ENCODE results near the gene PSMD2.

PSMD2 gene

DNA sequence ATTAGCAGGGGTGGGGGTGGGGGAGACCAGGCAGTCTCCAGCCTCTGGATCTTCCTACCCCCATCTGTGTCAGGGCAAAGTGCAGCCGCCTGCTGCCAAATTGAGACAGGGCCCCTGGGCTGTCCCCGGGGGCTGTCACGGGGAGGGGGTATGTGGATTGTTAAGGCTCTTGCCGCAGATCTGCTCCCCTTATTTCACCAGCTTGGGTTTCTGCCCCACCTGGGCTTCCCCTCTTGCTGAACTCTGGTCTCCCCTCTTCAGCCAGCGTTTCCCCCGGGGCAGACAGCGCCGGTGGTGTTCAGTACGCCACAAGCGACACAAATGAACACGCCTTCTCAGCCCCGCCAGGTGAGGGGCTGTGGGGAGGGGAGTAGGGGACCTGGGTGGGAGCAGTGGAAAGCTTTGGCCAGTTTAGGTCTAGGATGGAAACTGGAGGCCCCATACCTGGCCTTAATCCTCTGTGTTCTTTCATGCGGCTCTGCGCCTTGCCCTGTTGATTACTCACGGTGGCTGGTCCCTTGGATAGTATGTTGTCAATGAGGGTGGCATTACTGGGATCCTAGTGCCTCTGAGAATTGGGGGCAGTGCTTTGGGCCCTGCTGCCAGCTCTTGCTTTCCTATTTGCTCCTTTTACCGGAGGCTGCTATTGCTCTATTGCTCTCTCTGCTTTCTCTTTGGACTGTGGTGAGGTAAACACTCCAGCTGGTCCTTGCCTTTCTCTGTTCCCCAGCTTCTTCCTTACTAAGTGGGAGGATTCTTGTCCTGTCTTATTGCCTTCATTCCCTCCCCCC, 17.0 kb downstream of the PSMD2 start:
- no peak for DNase-seq (ENCODE audit: low read depth in 3 of 3)

DNA sequence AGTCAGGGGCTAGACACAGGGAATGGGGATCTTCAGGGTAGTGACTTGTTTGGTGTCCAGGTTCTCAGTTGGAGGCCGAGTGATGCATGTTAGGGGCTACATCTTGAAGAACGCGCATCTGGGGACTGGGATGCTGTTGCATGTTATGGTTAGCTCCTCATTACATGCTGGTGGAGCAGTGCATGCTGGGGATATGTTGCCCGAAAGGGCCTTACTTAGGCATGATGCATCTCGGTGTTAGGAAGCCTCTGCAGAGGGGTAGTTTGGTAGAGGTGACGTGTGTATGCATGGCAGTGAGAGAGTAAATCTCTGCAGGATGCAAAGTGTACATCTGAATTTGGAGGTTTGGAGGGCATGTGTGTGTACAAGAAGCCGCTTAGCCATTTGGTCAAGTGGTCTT, 17.8 kb downstream of the PSMD2 start:
- DNase-seq (ENCODE audit: low read depth in 3 of 3) = no peak

DNA sequence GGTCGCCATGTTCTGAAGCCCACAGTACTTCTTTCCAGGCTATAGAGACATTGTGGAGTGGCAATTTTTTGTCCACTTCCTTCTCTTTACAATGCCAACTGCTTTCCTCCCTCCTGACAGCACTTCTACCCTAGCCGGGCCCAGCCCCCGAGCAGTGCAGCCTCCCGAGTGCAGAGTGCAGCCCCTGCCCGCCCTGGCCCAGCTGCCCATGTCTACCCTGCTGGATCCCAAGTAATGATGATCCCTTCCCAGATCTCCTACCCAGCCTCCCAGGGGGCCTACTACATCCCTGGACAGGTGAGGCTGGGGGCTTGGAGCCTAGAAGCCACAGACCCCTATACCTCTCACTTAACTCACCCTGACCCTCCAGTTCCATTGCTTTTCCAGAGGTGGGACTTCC, 18.2 kb downstream of the PSMD2 start:
- no peak for DNase-seq (ENCODE audit: low read depth in 3 of 3)

DNA sequence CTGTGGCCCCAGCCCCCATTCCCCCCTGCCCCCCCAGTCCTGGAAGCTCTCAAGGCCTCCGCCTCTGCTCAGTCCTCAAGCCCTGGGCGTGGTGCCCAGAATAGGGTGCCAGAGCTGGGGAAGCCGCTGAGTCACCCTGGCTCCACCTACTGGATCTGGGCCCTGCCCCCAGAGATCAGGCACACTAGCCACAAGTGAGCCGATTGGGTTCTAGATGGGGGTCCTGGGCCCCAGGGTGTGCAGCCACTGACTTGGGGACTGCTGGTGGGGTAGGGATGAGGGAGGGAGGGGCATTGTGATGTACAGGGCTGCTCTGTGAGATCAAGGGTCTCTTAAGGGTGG, 21.0 kb downstream of the PSMD2 start:
- DNase-seq (ENCODE audit: low read depth in 3 of 3) = no peak

DNA sequence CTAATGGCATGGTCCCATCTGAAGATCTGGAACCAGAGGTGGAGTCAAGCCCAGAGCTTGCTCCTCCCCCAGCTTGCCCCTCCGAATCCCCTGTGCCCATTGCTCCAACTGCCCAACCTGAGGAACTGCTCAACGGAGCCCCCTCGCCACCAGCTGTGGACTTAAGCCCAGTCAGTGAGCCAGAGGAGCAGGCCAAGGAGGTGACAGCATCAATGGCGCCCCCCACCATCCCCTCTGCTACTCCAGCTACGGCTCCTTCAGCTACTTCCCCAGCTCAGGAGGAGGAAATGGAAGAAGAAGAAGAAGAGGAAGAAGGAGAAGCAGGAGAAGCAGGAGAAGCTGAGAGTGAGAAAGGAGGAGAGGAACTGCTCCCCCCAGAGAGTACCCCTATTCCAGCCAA, 22.6 kb downstream of the PSMD2 start:
- DNase-seq (ENCODE audit: low read depth in 3 of 3) = no peak

DNA sequence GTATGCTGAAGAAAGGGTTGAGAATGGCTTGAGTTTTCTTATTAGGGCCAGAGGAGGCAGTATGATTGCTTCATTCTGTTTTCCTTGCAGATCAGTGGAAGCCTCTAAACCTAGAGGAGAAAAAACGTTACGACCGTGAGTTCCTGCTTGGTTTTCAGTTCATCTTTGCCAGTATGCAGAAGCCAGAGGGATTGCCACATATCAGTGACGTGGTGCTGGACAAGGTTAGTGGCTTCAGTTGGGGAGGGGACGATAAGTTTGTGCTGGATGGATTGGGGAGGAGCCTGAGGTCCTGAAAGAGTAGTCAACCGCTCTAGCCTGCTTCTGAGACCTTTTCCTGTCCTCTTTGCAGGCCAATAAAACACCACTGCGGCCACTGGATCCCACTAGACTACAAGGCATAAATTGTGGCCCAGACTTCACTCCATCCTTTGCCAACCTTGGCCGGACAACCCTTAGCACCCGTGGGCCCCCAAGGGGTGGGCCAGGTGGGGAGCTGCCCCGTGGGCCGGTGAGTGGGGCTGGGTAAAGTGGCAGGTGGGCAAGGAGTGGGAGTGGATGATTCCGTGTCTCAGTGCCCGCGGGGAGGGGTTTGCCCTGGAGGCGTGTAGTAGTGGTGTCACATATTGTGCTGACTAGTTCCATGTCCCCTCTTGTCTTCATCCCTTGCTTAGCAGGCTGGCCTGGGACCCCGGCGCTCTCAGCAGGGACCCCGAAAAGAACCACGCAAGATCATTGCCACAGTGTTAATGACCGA, 23.9 kb downstream of the PSMD2 start:
- no peak for DNase-seq (ENCODE audit: low read depth in 3 of 3)

DNA sequence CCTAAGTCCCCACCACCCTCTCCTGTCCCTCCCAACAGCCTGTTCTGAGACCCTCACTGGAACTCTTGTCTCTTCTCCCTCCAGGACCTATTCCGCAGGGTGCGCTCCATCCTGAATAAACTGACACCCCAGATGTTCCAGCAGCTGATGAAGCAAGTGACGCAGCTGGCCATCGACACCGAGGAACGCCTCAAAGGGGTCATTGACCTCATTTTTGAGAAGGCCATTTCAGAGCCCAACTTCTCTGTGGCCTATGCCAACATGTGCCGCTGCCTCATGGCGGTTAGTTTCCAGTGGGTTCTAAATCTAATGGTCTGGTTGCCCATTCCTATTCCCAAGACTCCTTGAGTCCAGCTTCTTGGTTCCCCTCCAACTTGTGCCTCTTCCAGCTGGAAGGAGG, 24.7 kb downstream of the PSMD2 start:
- DNase-seq (ENCODE audit: low read depth in 3 of 3) = no peak

DNA sequence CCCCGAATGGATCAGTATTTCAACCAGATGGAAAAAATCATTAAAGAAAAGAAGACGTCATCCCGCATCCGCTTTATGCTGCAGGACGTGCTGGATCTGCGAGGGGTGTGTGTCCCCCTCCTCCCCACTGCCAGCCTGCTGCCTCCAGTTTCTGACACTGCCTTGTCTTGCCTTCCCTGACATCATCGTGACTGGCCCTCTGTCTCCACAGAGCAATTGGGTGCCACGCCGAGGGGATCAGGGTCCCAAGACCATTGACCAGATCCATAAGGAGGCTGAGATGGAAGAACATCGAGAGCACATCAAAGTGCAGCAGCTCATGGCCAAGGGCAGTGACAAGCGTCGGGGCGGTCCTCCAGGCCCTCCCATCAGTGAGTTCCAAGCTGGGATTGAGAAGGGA, 26.2 kb downstream of the PSMD2 start:
- no peak for DNase-seq (ENCODE audit: low read depth in 3 of 3)

DNA sequence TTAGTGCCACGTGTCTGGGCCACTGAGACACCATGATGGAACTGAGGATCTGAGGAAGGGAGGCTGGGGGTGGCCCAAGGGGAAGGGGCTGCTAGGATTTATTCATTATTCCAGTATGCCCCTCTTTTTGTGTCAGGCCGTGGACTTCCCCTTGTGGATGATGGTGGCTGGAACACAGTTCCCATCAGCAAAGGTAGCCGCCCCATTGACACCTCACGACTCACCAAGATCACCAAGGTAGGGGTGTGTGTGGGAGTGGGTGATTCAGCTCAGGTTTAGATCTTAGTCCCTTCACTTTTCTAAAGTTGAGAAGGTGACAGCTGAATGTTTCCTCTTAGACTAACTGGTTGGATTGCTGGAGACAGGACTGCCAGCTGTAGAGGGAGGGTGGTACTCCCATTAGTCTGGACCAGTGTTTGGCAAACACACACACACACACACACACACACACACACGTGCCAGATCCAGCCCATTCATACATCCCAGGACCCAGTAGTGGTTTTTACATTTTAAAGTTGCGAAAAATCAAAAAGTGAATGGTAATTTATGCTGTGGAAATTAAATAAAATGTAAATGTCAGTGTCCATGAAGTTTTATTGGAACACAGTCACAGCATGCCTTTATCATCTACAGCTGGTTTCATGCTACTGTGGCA, 26.8 kb downstream of the PSMD2 start:
- peak in 1 of 3 donors; percentile 33 for DNase-seq (ENCODE audit: low read depth in 3 of 3)

DNA sequence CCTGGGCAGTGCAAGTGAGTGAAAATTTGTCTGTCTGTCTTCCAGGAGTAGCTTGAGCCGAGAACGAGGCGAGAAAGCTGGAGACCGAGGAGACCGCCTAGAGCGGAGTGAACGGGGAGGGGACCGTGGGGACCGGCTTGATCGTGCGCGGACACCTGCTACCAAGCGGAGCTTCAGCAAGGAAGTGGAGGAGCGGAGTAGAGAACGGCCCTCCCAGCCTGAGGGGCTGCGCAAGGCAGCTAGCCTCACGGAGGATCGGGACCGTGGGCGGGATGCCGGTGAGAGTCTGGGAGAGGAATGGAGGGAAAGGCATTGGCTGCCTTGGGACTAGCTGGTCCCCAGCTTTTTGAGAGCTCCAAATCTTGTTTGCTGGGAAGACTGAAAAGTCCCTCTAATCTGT, 28.1 kb downstream of the PSMD2 start:
- DNase-seq (ENCODE audit: low read depth in 3 of 3) = no peak

DNA sequence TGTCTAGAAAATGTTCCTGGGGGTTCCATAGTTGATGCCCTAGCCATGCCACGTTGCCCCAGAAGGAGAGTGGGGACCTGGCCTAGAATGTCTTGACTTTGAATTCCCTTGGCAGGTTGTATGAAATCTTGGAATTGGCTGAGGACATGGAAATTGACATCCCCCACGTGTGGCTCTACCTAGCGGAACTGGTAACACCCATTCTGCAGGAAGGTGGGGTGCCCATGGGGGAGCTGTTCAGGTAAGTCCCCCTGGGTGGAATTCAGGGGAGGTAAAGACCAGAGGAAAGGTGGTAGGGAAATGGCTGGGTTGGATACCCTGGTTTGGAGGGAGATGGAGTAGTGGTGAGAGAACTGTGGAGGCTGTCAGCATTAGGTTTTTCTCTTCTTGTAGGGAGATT, 29.5 kb downstream of the PSMD2 start:
- DNase-seq (ENCODE audit: low read depth in 3 of 3) = no peak

DNA sequence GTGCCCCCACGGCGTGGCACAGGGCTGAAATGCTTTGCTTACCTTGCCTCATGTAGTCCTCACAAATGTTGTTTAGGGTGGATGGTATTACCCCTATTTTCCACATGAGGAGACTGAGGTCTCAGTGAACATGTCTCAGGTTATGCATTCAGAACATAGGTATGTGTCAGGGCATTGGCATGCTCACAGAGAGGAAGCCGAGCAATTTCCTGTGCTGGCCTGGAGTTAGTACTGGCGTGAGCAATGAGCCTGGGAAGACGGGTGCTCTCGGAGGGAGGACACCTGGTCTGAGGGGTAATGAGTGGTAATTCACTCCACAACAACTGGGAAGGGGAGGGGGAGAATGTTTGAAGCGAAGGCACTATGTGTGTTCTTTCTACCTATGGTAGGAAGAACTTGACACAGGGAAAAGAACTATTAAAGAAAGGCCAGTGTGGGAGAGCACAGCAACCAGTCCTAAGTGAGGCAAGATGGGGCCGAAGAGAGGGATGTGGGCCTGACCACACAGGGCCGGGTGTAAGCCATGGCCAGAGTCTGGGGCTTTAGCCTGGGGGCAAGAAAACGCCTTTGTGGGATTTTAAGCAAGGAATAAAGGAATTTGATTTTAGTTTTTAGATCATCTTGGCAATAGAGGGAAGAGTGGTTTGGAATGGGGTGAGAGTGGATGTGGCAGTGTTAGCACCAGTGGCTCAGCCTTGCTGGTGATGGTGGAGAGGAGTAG, 33.5 kb downstream of the PSMD2 start:
- DNase-seq (ENCODE audit: low read depth in 3 of 3) = no peak

DNA sequence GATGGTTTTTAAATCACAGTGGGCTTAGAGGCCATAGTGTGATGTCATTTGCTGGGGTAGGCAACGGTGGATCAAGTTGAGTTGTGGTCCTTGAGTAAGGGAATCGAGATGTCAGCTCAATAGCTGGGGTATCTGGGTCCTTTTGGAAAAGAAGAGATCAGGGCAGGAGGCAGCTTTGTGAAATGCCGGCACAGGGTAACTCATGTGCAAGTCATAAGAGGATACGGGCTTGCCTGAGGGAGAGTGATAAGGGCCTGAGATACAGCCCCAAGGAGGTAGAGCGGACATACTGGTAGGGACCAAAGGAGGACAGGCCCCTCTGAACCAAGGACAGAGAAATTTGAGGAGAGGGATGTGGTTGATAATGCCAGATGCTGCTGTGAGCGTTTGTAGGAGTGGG, 34.1 kb downstream of the PSMD2 start:
- DNase-seq (ENCODE audit: low read depth in 3 of 3) = no peak

DNA sequence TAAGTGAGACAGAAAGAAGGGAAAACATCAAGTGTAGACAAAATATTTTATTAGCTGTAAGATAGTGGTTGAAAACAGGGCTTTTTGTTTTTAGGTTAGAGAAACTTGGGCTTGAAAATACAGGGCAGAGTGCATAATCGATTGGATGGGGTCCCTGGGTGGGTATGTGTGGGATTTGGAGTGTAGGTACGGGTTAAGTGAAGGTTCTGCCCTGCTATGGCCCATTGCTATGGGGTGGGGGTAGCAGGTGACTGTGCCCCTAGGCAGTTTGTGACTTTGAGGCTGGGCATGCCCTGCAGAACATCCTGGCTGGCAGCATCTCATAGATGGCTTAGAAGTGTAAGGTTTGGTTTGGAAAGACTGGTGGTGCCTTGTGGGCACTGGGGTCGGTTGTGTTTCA, 34.7 kb downstream of the PSMD2 start:
- no peak for DNase-seq (ENCODE audit: low read depth in 3 of 3)

DNA sequence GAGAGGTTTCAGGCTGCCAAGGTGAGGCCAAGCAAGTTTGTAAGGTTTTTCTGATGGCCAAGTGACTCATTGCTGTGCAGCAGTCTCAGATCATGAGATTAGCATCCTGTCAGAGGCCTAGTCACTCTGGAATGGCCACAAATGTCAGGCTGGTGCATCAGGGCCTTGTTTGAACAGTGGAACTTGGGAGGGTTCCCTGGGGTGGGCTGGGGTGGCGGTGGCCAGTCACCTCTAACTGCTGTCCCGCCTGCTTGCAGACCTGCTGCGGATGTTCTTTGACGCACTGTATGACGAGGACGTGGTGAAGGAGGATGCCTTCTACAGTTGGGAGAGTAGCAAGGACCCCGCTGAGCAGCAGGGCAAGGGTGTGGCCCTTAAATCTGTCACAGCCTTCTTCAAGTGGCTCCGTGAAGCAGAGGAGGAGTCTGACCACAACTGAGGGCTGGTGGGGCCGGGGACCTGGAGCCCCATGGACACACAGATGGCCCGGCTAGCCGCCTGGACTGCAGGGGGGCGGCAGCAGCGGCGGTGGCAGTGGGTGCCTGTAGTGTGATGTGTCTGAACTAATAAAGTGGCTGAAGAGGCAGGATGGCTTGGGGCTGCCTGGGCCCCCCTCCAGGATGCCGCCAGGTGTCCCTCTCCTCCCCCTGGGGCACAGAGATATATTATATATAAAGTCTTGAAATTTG, 35.6 kb downstream of the PSMD2 start:
- peak in 2 of 3 donors; percentile 31 to 43 for DNase-seq (ENCODE audit: low read depth in 3 of 3)

DNA sequence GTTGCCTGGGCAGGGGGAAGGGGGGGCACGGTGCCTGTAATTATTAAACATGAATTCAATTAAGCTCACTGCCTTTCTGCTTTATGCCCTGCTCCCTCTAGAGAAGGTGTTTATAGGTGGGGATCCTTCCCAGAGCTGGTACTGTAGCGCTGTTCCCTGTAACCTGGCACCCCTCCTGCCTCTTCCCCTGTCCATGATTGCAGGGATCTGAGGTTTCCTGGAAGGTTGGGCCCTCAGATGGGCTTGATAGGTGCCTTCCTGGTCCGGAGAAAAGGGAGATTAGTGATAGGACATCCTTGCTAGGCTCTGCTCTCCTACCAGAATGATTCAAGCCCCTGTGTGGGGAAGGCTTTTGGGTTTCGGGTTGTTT, 36.2 kb downstream of the PSMD2 start:
- DNase-seq (ENCODE audit: low read depth in 3 of 3) = no peak

DNA sequence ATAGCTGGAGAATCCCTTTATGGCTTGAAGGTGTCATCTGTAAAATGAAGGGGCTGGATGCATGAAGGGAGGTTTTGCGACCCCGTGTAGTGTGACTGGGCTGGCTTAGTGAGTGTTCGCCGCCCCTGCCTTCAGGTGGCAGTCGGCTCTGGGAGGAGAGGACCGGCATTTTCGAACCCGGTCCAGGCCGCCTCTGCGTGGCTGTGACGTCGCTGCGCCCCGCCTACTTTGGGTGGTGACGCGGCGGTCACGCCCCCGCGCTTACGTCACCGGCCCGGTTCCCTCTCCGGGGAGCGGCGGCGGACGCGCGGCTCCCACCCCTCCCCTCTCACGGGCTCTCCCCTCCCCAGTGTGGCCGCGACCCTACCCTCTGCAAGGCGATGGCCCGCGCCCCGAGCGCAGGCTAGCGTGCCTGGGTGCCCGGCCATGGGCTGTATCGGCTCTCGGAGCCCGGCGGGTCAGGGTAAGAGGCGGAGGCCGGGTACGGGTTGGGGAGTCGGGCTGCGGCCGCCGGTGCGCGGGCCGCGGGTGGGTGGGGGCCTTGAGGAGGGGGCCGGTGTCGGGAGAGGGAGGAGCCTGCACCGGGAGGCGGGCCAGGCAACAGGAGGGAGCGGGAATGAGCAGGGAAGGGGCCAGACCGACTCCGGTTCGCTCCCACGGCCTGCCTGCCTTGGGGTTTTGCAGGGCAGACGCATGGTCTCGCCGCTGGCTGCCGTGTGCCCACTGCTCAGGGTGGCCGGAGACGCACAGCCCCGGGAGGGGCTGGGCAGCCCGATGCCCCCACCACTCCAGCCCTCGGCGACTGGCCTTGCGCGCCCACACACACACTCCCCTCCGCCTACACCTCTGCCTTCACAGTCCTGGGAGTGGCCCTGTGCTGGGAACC, 36.9 kb downstream of the PSMD2 start:
- peak; percentile 69 to 85 (median 82) for DNase-seq (ENCODE audit: low read depth in 3 of 3)

DNA sequence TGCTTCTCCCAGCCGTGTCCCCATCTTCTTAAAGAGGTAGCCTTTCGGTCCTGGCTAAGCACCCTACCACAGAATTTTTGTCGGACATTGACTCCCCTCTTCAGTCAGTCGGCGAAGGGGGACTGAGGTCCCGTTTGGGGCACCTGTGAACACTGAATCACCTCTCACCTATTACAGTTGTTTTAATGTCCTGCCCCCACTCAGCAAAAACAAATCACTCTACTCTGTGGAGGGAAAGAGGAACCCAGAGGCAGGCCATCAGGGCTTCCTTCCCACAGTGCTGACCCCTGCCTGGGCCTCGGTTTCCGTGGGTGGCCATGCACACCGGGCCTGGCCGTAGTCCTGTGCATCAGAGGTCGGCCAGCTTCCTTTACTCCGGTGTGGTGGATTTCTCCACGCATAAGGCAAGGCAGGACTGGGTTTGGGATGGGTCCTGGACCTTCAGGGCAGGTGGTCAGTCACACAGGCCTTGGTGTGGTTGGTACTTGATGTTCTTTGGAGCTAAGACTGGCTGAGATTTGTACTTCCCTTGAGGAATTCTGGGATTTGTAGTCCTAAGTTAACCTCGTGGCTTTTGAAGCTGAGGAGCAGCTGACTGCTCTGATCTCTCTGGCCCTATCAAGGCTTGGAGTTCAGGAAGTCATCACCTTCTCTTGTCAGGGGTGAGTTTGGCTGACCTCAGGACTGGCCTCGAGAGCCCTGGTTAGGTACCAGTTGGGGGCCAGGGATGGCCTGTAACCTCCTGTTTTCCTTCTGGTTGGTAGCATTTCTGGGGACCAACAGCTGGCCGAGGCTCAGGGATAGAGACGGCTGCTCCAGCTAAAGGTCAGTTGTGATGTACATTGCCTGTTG, 37.7 kb downstream of the PSMD2 start:
- DNase-seq (ENCODE audit: low read depth in 3 of 3) = no peak

DNA sequence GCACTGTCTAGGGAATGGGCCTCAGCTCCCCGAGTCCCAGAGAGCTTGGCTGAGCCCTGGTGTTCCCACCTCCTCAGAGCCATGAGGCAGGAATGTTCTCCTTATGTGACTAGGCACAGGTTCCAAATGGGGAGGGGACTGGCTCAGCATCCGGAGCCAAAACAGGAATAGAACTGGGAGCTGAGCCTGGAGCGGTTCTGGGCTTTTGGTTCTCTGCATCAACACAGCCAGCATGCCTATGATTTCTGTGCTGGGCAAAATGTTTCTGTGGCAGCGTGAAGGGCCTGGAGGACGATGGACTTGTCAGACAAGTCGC, 38.3 kb downstream of the PSMD2 start, which contains the start of gene FAM131A:
Gene FAM131A, plus strand, starts transcription at position 202 of the 316 bp plus-strand sequence. Its CDS starts 31 bp downstream, at position 233.
- DNase-seq (ENCODE audit: low read depth in 3 of 3) = no peak

DNA sequence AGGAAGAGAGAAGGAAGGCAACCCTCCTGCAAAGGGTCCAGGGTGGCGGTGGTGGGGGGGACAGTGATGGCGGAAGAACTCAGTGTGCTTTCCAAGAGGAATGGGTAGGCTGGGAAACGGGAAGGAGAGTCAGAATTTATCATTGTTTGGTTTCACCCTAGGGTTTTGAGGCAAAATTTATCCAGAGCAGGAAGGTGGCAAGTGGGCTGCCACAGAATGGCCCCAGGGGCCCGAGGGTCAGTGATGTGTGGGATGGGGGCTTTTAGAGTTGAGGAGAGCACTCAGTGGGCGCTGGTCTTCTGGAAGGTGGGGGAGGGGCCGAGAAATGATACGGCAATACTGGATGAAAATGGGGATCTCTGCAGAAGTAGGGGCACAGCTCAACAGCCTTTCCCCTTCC, 38.9 kb downstream of the PSMD2 start:
- no peak for DNase-seq (ENCODE audit: low read depth in 3 of 3)

Data from stimulated activated CD4-positive, alpha-beta T cell treated with anti-CD3 and anti-CD28 coated beads, TNF-alpha, amount 100 ng/mL, for 48 hours (primary cell).